Measurements from ENCODE around the gene EGFR.

The EGFR gene

GRCh38 chr7:55248526-55248925 lies 229.7 kb downstream of the EGFR start:
- DNase-seq (ENCODE audit: low read depth in 3 of 3): no peak

DNA sequence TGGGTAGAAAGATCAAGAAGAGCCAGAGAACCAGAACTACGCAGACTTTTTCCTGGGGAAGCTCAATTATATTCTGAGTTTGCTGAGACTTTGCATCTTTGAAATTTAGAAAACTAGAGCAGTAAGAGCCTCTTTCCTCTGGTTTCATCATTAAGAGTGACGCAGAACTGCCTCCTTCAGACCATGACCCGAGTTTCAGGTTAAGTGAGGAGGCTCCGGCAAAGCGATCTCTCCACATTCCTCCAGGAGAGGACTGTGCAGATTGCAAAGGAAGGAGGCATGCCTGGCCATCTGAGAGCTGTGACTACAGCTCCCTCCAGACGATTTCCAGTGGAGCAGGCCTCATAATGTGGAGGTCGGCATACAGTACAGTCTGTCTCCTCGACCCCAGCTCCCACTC lies 230.5 kb downstream of the EGFR start:
- no peak for DNase-seq (ENCODE audit: low read depth in 3 of 3)

- no peak for DNase-seq (ENCODE audit: low read depth in 3 of 3)
These were observed 231.5 kb downstream of the EGFR start for GRCh38 chr7:55250313-55250712.

GRCh38 chr7:55251313-55251712 lies 232.5 kb downstream of the EGFR start:
- DNase-seq (ENCODE audit: low read depth in 3 of 3): no peak

DNA sequence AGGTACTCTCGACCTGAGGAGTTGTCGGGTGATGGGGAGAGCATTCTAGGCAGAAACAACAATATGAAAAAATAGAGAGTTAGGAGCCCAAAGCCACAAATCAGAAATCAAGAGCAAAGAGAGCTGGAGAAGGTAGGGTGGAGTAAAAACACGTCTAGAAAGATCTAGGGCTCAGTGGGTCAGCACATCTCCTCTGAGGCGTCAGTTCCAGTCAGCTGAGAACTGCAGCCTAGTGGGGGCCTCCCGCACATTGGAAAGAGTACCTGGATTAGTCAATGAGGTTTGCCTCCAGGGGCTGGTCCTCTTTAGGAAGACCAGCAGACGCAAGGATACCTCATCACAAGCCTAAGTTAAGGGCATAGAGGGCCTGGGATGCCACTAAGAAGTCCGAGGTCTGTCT lies 233.1 kb downstream of the EGFR start:
- DNase-seq (ENCODE audit: low read depth in 3 of 3): no peak

DNA sequence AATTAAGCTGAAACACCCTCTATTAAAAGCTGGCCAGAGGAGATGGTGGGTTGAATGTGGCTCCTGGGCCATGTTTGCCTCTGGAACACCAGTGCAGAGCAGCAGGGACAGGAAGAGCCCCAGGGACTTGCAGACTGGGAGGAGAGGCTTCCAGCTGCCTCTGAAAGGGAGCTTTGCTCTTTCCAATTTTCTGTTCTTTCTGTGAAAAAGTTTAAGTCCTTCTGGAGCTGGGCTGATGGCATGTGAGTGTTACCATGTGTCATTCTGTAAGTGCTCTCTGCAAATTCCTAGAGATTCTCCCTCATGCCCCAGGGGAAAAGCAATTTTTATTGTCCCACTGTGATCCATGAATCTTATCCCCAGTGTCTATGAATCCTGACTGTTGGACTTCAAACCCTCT lies 233.6 kb downstream of the EGFR start:
- no peak for DNase-seq (ENCODE audit: low read depth in 3 of 3)

DNA sequence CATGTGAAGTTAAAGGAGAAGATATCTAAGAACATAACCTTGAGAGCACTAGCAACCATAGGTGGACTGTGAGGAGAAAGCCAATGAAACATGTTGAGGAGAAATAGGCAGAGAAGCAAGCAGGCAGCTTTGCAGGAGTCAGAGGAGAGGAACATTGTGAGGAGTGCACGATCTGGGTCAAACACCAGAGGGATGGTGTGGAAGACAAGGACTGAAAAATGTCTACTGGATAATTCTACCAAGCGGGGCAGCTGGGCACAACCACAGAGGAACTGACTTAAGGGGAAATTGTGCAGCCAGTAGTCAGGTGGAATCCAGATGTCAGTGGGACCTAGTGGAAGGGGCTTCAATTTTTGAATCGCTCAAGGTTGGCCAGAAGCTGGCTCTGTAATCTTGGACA lies 234.4 kb downstream of the EGFR start:
- no peak for DNase-seq (ENCODE audit: low read depth in 3 of 3)

- DNase-seq (ENCODE audit: low read depth in 3 of 3): no peak
These were observed 235.4 kb downstream of the EGFR start for GRCh38 chr7:55254242-55254595.

DNA sequence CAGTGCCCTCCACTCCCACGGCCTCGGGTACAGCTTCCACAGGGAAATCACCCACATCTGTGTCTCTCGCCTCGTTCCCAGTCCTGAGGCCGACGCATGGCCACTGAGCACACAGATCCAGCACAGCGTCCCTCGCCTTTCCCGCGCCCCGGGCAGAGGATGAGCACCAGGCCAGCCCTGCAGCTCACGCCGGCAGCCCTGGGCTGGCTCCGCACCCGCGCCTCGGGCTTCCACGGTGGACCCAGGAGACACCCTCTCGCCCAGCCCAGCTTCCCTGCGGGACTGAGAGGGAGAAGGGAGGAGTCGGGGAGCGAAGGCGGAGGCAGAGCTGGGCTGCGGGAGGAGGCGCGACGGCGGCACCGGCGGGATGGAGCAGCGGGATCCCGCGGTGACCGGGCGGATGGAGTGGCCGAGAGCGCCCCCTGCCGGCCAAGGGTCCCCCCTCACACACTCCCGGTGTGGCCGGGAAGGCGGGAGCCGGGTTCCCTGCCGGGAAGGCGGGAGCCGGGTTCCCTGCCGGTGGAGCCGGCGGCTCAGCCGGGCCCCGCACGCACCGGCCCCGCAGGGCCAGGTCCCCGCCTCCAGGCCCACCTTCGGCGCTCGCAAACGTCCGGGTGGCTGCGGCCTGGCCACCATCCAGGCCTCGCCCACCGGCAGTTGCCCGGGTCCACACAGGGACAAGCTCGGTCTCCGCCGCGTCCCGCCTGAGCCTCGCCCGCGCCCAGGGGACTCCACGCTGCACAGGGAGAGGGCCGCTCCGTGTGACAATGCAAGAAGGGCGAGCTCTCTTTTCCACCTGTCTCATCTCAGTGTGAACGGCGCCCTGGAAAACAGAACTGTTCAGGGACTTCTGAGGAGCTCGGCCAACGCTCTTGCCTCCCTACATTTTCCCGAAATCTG lies 236.0 kb downstream of the EGFR start:
- peak; percentile 46 to 70 (median 52) for DNase-seq (ENCODE audit: low read depth in 3 of 3)

DNA sequence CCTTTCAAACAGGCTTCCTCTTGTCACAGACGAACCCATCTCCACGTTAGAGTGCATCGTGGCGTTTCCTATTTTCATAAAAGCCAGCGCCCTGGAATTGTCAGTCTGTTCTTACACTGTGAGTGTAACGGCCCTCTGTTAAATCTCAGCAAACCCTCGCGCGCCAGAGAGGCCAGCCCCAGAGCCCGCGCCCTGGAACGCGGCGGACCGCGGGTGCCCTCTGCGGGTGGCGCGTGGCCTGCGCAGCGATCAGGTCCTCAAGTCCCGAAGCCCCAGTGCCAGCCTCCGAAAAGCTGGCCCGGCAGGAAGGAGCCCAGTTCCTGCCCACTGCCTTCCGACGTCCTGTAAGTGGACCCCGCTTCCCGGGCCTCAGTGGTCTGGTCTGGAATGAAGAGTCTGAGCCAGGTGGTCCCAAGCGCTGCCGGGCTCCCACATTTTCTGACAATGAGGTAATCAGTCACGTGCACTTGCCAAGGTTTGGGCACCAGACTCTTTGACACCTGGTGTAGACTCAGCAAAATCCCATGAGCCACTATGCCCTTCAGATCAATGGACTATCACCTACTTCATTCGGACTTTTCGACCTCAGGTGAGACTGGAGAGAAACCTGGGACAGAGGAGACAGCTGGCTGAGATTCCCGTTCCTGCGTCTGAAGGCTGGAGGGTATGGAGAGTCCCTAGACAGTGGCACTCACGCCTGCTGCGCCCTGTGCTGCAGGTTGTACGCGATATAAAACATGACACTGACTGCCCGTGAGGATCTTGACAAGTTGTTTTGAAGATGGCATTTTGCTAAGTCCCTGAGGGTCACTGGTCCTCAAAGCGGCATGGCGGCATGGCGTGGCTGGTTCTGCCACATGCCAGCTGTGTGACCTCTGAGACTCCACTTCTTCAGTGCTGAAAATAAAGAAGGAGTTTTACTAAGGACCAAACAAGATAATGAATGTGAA lies 237.0 kb downstream of the EGFR start:
- peak; percentile 44 to 73 (median 51) for DNase-seq (ENCODE audit: low read depth in 3 of 3)

- DNase-seq (ENCODE audit: low read depth in 3 of 3): no peak
These were observed 239.8 kb downstream of the EGFR start for GRCh38 chr7:55258631-55259030.

- no peak for DNase-seq (ENCODE audit: low read depth in 3 of 3)
These were observed 241.4 kb downstream of the EGFR start for GRCh38 chr7:55260171-55260570.

DNA sequence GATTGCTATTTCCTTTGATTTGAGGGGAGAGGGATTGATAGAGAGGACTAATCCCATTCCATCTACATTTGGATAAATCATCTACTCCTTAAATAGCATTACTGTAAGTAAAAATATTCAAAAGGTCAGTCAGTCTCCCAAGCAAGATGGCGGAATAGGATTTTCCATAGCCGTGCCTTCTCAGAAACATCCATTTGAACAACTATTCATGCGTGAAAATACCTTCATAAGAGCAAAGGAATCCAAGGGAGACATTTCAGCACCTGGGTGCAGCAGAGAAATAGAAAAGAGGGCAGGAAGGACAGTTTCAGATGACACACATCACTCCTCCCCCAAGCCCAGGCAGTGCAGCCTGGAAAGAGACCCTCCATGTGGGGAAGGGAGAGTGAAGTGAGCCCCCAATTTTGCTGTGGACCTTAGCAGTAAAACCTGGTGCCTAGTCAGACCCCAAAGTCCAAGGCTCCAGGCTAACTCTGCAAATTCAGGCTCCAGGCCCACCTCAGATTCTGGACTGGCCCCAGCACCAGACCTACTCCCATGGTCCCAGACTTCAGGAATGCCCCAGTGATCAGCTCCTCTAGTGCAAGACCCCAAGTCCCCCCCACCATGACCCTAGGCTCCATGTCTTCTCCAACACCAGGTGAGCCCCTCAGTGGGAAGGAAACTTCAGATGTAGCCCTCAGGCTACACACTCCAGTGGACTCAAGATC lies 242.0 kb downstream of the EGFR start:
- DNase-seq (ENCODE audit: low read depth in 3 of 3): no peak

Measured in stimulated activated CD4-positive, alpha-beta T cell treated with anti-CD3 and anti-CD28 coated beads, TNF-alpha, amount 100 ng/mL, for 24 hours (primary cell).